Activated naive CD8-positive, alpha-beta T cell treated with anti-CD3 and anti-CD28 coated beads, Interleukin-2, amount 50 U/mL, for 16 hours (primary cell): ENCODE results near the gene OR51T1.
"Not testable (repeated sequence)": the region's sequence is repeated elsewhere in the genome, so short reads cannot be mapped to it uniquely, and the experiment has no call there.

Experiments used
- DNase-seq: peaks from one replicate; pipeline ENCODE4 v3.0.0-alpha.2; 2020; ENCODE audit warnings: low read depth, low spot score

Gene OR51T1

GRCh38 chr11:4881860-4882500, at the start of gene OR51T1:
TSS of gene OR51T1 (plus strand) at chr11:4881900. CDS start at chr11:4881900, 0 bp downstream.
- no peak for DNase-seq

GRCh38 chr11:4839851-4840549, 41.7 kb upstream of the OR51T1 start:
- DNase-seq: no peak

- no peak for DNase-seq
Measured at GRCh38 chr11:4848908-4849532, 32.7 kb upstream of the OR51T1 start, which contains the start of gene OR51S1. TSS of gene OR51S1 (minus strand) at chr11:4849208. CDS start at chr11:4849208, 0 bp downstream.

- no peak for DNase-seq
Measured at GRCh38 chr11:4851033-4851432, 30.7 kb upstream of the OR51T1 start.

- DNase-seq: not testable (repeated sequence)
Measured at GRCh38 chr11:4854286-4854685, 27.4 kb upstream of the OR51T1 start.

GRCh38 chr11:4862447-4863236, 19.1 kb upstream of the OR51T1 start:
- DNase-seq: no peak

- DNase-seq: no peak
Measured at GRCh38 chr11:4863876-4864275, 17.8 kb upstream of the OR51T1 start.

GRCh38 chr11:4865855-4866254, 15.8 kb upstream of the OR51T1 start:
- DNase-seq: no peak

- DNase-seq: no peak
Measured at GRCh38 chr11:4881188-4881587, 512 bp upstream of the OR51T1 start.

GRCh38 chr11:4882543-4882942, 843 bp downstream of the OR51T1 start:
- DNase-seq: no peak

- no peak for DNase-seq
Measured at GRCh38 chr11:4884361-4884760, 2.7 kb downstream of the OR51T1 start.

GRCh38 chr11:4886186-4886585, 4.5 kb downstream of the OR51T1 start:
- DNase-seq: no peak

GRCh38 chr11:4887591-4887990, 5.9 kb downstream of the OR51T1 start:
- DNase-seq: no peak

- DNase-seq: no peak
Measured at GRCh38 chr11:4890279-4890678, 8.6 kb downstream of the OR51T1 start.

- no peak for DNase-seq
Measured at GRCh38 chr11:4891996-4892640, 10.4 kb downstream of the OR51T1 start.

GRCh38 chr11:4903484-4903883, 21.8 kb downstream of the OR51T1 start, which contains the start of gene OR51A7:
TSS of gene OR51A7 (plus strand) at chr11:4903783. CDS start at chr11:4907370, 3,587 bp downstream.
- no peak for DNase-seq

- DNase-seq: no peak
Measured at GRCh38 chr11:4916581-4916980, 34.9 kb downstream of the OR51T1 start.

GRCh38 chr11:4919250-4919649, 37.5 kb downstream of the OR51T1 start, which contains the start of gene OR51G2:
TSS of gene OR51G2 (minus strand) at chr11:4919350. CDS start at chr11:4915663, 3,687 bp downstream.
- DNase-seq: no peak

GRCh38 chr11:4921796-4922195, 40.1 kb downstream of the OR51T1 start:
- no peak for DNase-seq

GRCh38 chr11:4922304-4922703, 40.6 kb downstream of the OR51T1 start:
- DNase-seq: no peak

- DNase-seq: no peak
Measured at GRCh38 chr11:4924239-4924638, 42.5 kb downstream of the OR51T1 start, which contains the start of gene OR51G1. TSS of gene OR51G1 (minus strand) at chr11:4924339. CDS start at chr11:4924339, 0 bp downstream.
